Measurements from ENCODE around the gene SLC6A17.

SLC6A17 gene

GRCh38 chr1:110150330-110151174, at the start of gene SLC6A17:
TSS of gene SLC6A17 (plus strand) at chr1:110150494. CDS start at chr1:110166930, 16,436 bp downstream.
- DNase-seq = peak; percentile 73

- DNase-seq = peak; percentile 38
These were observed 48.2 kb upstream of the SLC6A17 start for GRCh38 chr1:110102081-110102480.

- DNase-seq = peak; percentile 62
These were observed 44.0 kb upstream of the SLC6A17 start for GRCh38 chr1:110106013-110106941.

- no peak for DNase-seq
These were observed 42.3 kb upstream of the SLC6A17 start for GRCh38 chr1:110107867-110108469.

GRCh38 chr1:110111081-110111480, 39.2 kb upstream of the SLC6A17 start:
- no peak for DNase-seq

GRCh38 chr1:110112143-110112542, 38.2 kb upstream of the SLC6A17 start, which contains the start of gene UBL4B:
TSS of gene UBL4B (plus strand) at chr1:110112443. CDS start at chr1:110112535, 92 bp downstream.
- DNase-seq = no peak

- no peak for DNase-seq
These were observed 37.6 kb upstream of the SLC6A17 start for GRCh38 chr1:110112656-110113055.

- no peak for DNase-seq
These were observed 36.7 kb upstream of the SLC6A17 start for GRCh38 chr1:110113551-110113950.

GRCh38 chr1:110114173-110114572, 36.1 kb upstream of the SLC6A17 start:
- DNase-seq = no peak

GRCh38 chr1:110114784-110115183, 35.5 kb upstream of the SLC6A17 start:
- no peak for DNase-seq

GRCh38 chr1:110118636-110119396, 31.5 kb upstream of the SLC6A17 start:
- peak; percentile 20 for DNase-seq

- DNase-seq = no peak
These were observed 30.5 kb upstream of the SLC6A17 start for GRCh38 chr1:110119843-110120242.

- DNase-seq = no peak
These were observed 29.2 kb upstream of the SLC6A17 start for GRCh38 chr1:110120960-110121561.

- peak; percentile 59 for DNase-seq
These were observed 27.1 kb upstream of the SLC6A17 start for GRCh38 chr1:110123224-110123623.

GRCh38 chr1:110125810-110126209, 24.5 kb upstream of the SLC6A17 start:
- no peak for DNase-seq

GRCh38 chr1:110130113-110130591, 20.1 kb upstream of the SLC6A17 start:
- DNase-seq = no peak

- DNase-seq = no peak
These were observed 19.3 kb upstream of the SLC6A17 start for GRCh38 chr1:110130989-110131388.

- DNase-seq = no peak
These were observed 17.6 kb upstream of the SLC6A17 start for GRCh38 chr1:110132682-110133081.

GRCh38 chr1:110133436-110133835, 16.9 kb upstream of the SLC6A17 start:
- DNase-seq = peak; percentile 51

- no peak for DNase-seq
These were observed 16.2 kb upstream of the SLC6A17 start for GRCh38 chr1:110134050-110134595.

GRCh38 chr1:110135246-110135645, 15.0 kb upstream of the SLC6A17 start:
- no peak for DNase-seq

Data from fibroblast of skin of right biceps (primary cell).